NCI-H2081 (cell line): ENCODE results near the gene MIAT.

ENCODE experiments used
- DNase-seq, 2 experiments: peaks; one replicate each; lab custom pipeline; 2025; lab: John Stamatoyannopoulos, UW

Gene MIAT

GRCh38 chr22:26669060-26669481 lies 11.7 kb downstream of the MIAT start:
- DNase-seq = no peak

- no peak for DNase-seq
Observed at GRCh38 chr22:26670459-26670858, 13.1 kb downstream of the MIAT start.

GRCh38 chr22:26671317-26672059 lies 14.1 kb downstream of the MIAT start:
- no peak for DNase-seq

GRCh38 chr22:26672060-26672471 lies 14.7 kb downstream of the MIAT start:
- DNase-seq = no peak

GRCh38 chr22:26672590-26673468 lies 15.4 kb downstream of the MIAT start:
- peak; percentile 88 to 96 for DNase-seq

GRCh38 chr22:26673486-26673885 lies 16.1 kb downstream of the MIAT start:
- DNase-seq = no peak

GRCh38 chr22:26674211-26675190 lies 17.1 kb downstream of the MIAT start:
- DNase-seq = no peak

- DNase-seq = no peak
Observed at GRCh38 chr22:26675687-26676268, 18.4 kb downstream of the MIAT start.

GRCh38 chr22:26677217-26677616 lies 19.8 kb downstream of the MIAT start:
- no peak for DNase-seq

GRCh38 chr22:26679003-26679629 lies 21.7 kb downstream of the MIAT start:
- DNase-seq = peak; percentile 55 to 69

- DNase-seq = no peak
Observed at GRCh38 chr22:26680485-26680884, 23.1 kb downstream of the MIAT start.

GRCh38 chr22:26681395-26681821 lies 24.0 kb downstream of the MIAT start:
- no peak for DNase-seq

- peak in 1 of 2 experiments; percentile 41 for DNase-seq
Observed at GRCh38 chr22:26684168-26684567, 26.8 kb downstream of the MIAT start.

- DNase-seq = no peak
Observed at GRCh38 chr22:26685601-26686000, 28.2 kb downstream of the MIAT start.

GRCh38 chr22:26687439-26687838 lies 30.1 kb downstream of the MIAT start:
- no peak for DNase-seq

GRCh38 chr22:26689513-26690301 lies 32.3 kb downstream of the MIAT start:
- DNase-seq = no peak

GRCh38 chr22:26690654-26691376 lies 33.4 kb downstream of the MIAT start:
- DNase-seq = no peak

- no peak for DNase-seq
Observed at GRCh38 chr22:26691377-26691716, 34.0 kb downstream of the MIAT start.

- DNase-seq = no peak
Observed at GRCh38 chr22:26692215-26692614, 34.8 kb downstream of the MIAT start.

- DNase-seq = no peak
Observed at GRCh38 chr22:26697151-26697550, 39.8 kb downstream of the MIAT start.
